H1 (cell line): ENCODE results near the gene MMP24. TPM values are rescaled to one million over a fixed set of nuclear protein-coding genes. Genes with fewer than 3 reads are reported as not detected.
A peak's percentile ranks its signal among the peaks of the same experiment; 100 is the strongest.

Experiments used
- CTCF ChIA-PET: fragments of 300-600 bp; sonication (Branson Sonifier 250); formaldehyde crosslinking; loops from one replicate; lab custom pipeline; 2021; ENCODE audit not compliant: partially characterized antibody; lab: Charles Lee
- POLR2A ChIA-PET: fragments of 300-600 bp; sonication (Branson Sonifier 250); formaldehyde crosslinking; loops from one replicate; lab custom pipeline; 2021; ENCODE audit warnings: inconsistent platforms; ENCODE audit not compliant: partially characterized antibody; lab: Charles Lee
- DNase-seq, 2 experiments: peaks; one replicate each; pipeline versions ENCODE4 v3.0.0 to v3.0.0-alpha.2; 2010 to 2022; ENCODE audit warnings: low spot score in 2 of 2, low read depth in 1 of 2, mixed read lengths in 1 of 2
- FAIRE-seq: peaks from 2 replicates; lab custom pipeline; 2011; peaks lifted over from hg19 to GRCh38; lab: Jason Lieb, UNC
- H2AFZ ChIP-seq: 2 replicates; pipeline ENCODE4 v1.8.1; 2012; ENCODE audit warnings: low read length, inconsistent platforms
- H2AK5ac ChIP-seq: 2 replicates; pipeline ENCODE4 v1.6.1; 2013; ENCODE audit warnings: low read depth, low read length
- H2BK120ac ChIP-seq: replicated peaks from 2 replicates; pipeline ENCODE3; 2013; ENCODE audit warnings: low read depth, low read length, inconsistent platforms
- H2BK12ac ChIP-seq: 2 replicates; pipeline ENCODE4 v1.6.1; 2013; ENCODE audit warnings: low read depth, low read length
- H2BK15ac ChIP-seq: 2 replicates; pipeline ENCODE4 v1.6.1; 2013; ENCODE audit warnings: low read length
- H2BK20ac ChIP-seq: 2 replicates; pipeline ENCODE4 v1.6.1; 2013; ENCODE audit warnings: low read length
- H2BK5ac ChIP-seq: 2 replicates; pipeline ENCODE4 v1.6.1; 2013; ENCODE audit warnings: low read depth, low read length
- H3K14ac ChIP-seq: 2 replicates; pipeline ENCODE4 v1.6.1; 2013; ENCODE audit warnings: inconsistent platforms; ENCODE audit not compliant: insufficient read length
- H3K18ac ChIP-seq: 2 replicates; pipeline ENCODE4 v1.6.1; 2013; ENCODE audit warnings: low read length; ENCODE audit errors: extremely low read depth
- H3K23ac ChIP-seq: 2 replicates; pipeline ENCODE4 v1.6.1; 2013; ENCODE audit warnings: inconsistent platforms; ENCODE audit not compliant: insufficient read length
- H3K23me2 ChIP-seq: 2 replicates; pipeline ENCODE4 v1.6.1; 2013; ENCODE audit warnings: low read depth, low read length
- H3K27ac ChIP-seq: 2 replicates; pipeline ENCODE4 v1.6.1; 2011; ENCODE audit warnings: low read depth, low read length, inconsistent platforms
- H3K27me3 ChIP-seq, 4 experiments: replicated peaks in 1 of 4; 1 replicate in 1 of 4; 2 replicates in 3 of 4; pipeline versions ENCODE4 v1.6.1 to v1.8.1; 2011 to 2013; ENCODE audit warnings: low read length in 3 of 4, mild to moderate bottlenecking in 3 of 4, inconsistent platforms in 2 of 4, mixed read lengths in 2 of 4, moderate library complexity in 1 of 4; ENCODE audit not compliant: control insufficient read depth in 3 of 4, insufficient read depth in 3 of 4; ENCODE audit errors: extremely low read depth in 1 of 4
- H3K36me3 ChIP-seq, 4 experiments: 2 replicates each; pipeline versions ENCODE4 v1.6.1 to v1.8.1; 2011 to 2013; ENCODE audit warnings: mild to moderate bottlenecking in 4 of 4, low read length in 3 of 4, moderate library complexity in 2 of 4, control low read depth in 1 of 4, inconsistent platforms in 1 of 4; ENCODE audit not compliant: insufficient read depth in 4 of 4, control insufficient read depth in 2 of 4
- H3K4ac ChIP-seq: replicated peaks from 2 replicates; pipeline ENCODE3; 2013; ENCODE audit warnings: low read length, low read depth, mixed read lengths, inconsistent platforms; ENCODE audit not compliant: insufficient read length
- H3K4me1 ChIP-seq, 4 experiments: replicated peaks in 1 of 4; 1 replicate in 1 of 4; 2 replicates in 3 of 4; pipeline versions ENCODE4 v1.6.1 to v1.8.1; 2011 to 2013; ENCODE audit warnings: low read length in 3 of 4, inconsistent platforms in 2 of 4, mixed read lengths in 1 of 4; ENCODE audit not compliant: insufficient read depth in 4 of 4, control insufficient read depth in 3 of 4
- H3K4me2 ChIP-seq, 2 experiments: 2 replicates each; pipeline versions ENCODE4 v1.6.1 to v1.8.1; 2011 to 2013; ENCODE audit warnings: low read depth in 2 of 2, low read length in 2 of 2, control low read depth in 1 of 2, inconsistent platforms in 1 of 2, mild to moderate bottlenecking in 1 of 2; ENCODE audit not compliant: insufficient read depth in 1 of 2
- H3K4me3 ChIP-seq, 4 experiments: fragments of 200-600, 300-600 bp in 1 of 4; sonication (generic), shearing (Covaris generic), sonication (Bioruptor Twin) in 1 of 4; 2 replicates each; pipeline versions ENCODE4 v1.5.1 to v1.8.1; 2011 to 2016; ENCODE audit warnings: low read length in 4 of 4, low read depth in 3 of 4, control low read depth in 2 of 4, inconsistent platforms in 2 of 4, mild to moderate bottlenecking in 2 of 4, mixed read lengths in 1 of 4, moderate library complexity in 1 of 4; ENCODE audit not compliant: insufficient read depth in 2 of 4; ENCODE audit errors: extremely low read depth in 1 of 4
- H3K56ac ChIP-seq: replicated peaks from 2 replicates; pipeline ENCODE3; 2013; ENCODE audit warnings: low read depth, mild to moderate bottlenecking, mixed read lengths, low read length, inconsistent platforms; ENCODE audit not compliant: insufficient read length
- H3K79me1 ChIP-seq: 2 replicates; pipeline ENCODE4 v1.6.1; 2013; ENCODE audit warnings: low read depth, low read length, control low read depth
- H3K79me2 ChIP-seq, 2 experiments: 2 replicates each; pipeline versions ENCODE4 v1.6.1 to v1.8.1; 2012 to 2013; ENCODE audit warnings: low read length in 2 of 2, mild to moderate bottlenecking in 2 of 2, inconsistent platforms in 1 of 2; ENCODE audit not compliant: insufficient read depth in 2 of 2, control insufficient read depth in 1 of 2
- H3K9ac ChIP-seq, 4 experiments: replicated peaks in 1 of 4; 1 replicate in 1 of 4; 2 replicates in 3 of 4; pipeline versions ENCODE4 v1.6.1 to v1.8.1; 2011 to 2013; ENCODE audit warnings: low read depth in 3 of 4, low read length in 3 of 4, control low read depth in 2 of 4, mild to moderate bottlenecking in 2 of 4, moderate library complexity in 2 of 4, inconsistent platforms in 1 of 4; ENCODE audit errors: extremely low read depth in 1 of 4
- H3K9me3 ChIP-seq, 2 experiments: 2 replicates each; pipeline versions ENCODE4 v1.6.1 to v1.8.1; 2012 to 2013; ENCODE audit warnings: mild to moderate bottlenecking in 2 of 2, moderate library complexity in 2 of 2, control low read depth in 1 of 2, inconsistent platforms in 1 of 2, low read depth in 1 of 2, low read length in 1 of 2, mixed read lengths in 1 of 2; ENCODE audit not compliant: insufficient read depth in 2 of 2
- H4K20me1 ChIP-seq, 2 experiments: replicated peaks in 1 of 2; 2 replicates each; pipeline versions ENCODE3 to v1.8.1; 2011 to 2013; ENCODE audit warnings: inconsistent platforms in 2 of 2, low read length in 2 of 2, mild to moderate bottlenecking in 1 of 2; ENCODE audit not compliant: insufficient read depth in 2 of 2, control insufficient read depth in 1 of 2
- H4K5ac ChIP-seq: 2 replicates; pipeline ENCODE4 v1.6.1; 2013; ENCODE audit warnings: low read length, low read depth, mixed read lengths, inconsistent platforms; ENCODE audit not compliant: insufficient read length
- H4K8ac ChIP-seq: 2 replicates; pipeline ENCODE4 v1.8.0; 2013; ENCODE audit warnings: mild to moderate bottlenecking, moderate library complexity, low read length, inconsistent platforms; ENCODE audit not compliant: insufficient read depth; ENCODE audit errors: extremely low read depth
- H4K91ac ChIP-seq: replicated peaks from 2 replicates; pipeline ENCODE3; 2013; ENCODE audit warnings: low read length, mixed read lengths, inconsistent platforms; ENCODE audit not compliant: insufficient read length
- CTBP2 ChIP-seq: IDR thresholded peaks from 2 replicates; pipeline ENCODE4 v1.7.0; 2011; ENCODE audit warnings: borderline replicate concordance, mild to moderate bottlenecking, moderate library complexity, mixed read lengths, low read length; ENCODE audit not compliant: insufficient read depth, insufficient read length
- FOSL1 ChIP-seq: IDR thresholded peaks from 2 replicates; pipeline ENCODE4 v1.6.1; 2011; ENCODE audit warnings: mild to moderate bottlenecking, low read depth, low read length, moderate library complexity; ENCODE audit not compliant: insufficient read depth
- POLR2A ChIP-seq, 2 experiments: IDR thresholded peaks; 1 replicate in 1 of 2; 2 replicates in 1 of 2; pipeline ENCODE4 v1.6.1; 2011; ENCODE audit warnings: low read depth in 2 of 2, low read length in 2 of 2, mild to moderate bottlenecking in 2 of 2; ENCODE audit errors: control extremely low read depth in 1 of 2
- POLR2AphosphoS5 ChIP-seq: IDR thresholded peaks from 2 replicates; pipeline ENCODE4 v1.6.1; 2011; ENCODE audit warnings: low read depth, low read length
- ZNF274 ChIP-seq: IDR thresholded peaks from 2 replicates; pipeline ENCODE4 v1.7.0; 2012; ENCODE audit warnings: low read length, borderline replicate concordance; ENCODE audit errors: extremely low read depth
- WGBS, 2 experiments: shearing (Covaris generic) in 1 of 2; methylation state at CpG; one replicate each; pipeline versions ENCODE4 v1.1.6 to v1.1.7; 2013 to 2015; ENCODE audit warnings: low lambda C conversion rate in 2 of 2, mixed read lengths in 2 of 2, inconsistent platforms in 1 of 2, low coverage in 1 of 2, missing lambda C conversion rate in 1 of 2; ENCODE audit not compliant: insufficient replicate concordance in 2 of 2, insufficient coverage in 1 of 2, insufficient read length in 1 of 2; ENCODE audit errors: extremely low coverage in 1 of 2, missing lambda C conversion rate in 1 of 2; 5-methylcytosine and 5-hydroxymethylcytosine counted together
- polyA plus RNA-seq, 7 experiments: library from polyadenylated mRNA; depleted of rRNA in 3 of 7; stranded (reverse) in 5 of 7; unstranded in 2 of 7; fragments of >200 nt in 5 of 7; fragments of 200-250 nt in 2 of 7; gene quantifications; 1 replicate in 5 of 7; 2 replicates in 1 of 7; 4 replicates in 1 of 7; pipeline versions ENCODE4 v1.2.1 to v1.2.3, GENCODE V29; 2011 to 2013; ENCODE audit warnings: missing spikeins in 2 of 7, mixed read lengths in 2 of 7
- total RNA-seq: library from RNA; stranded (reverse); fragmentation: NEBNext Ultra II Directional; extraction: Animal tissue kit (Norgen Biotek cat#: 25700); gene quantifications from 2 replicates; pipeline ENCODE4 v1.2.1, GENCODE V29; 2021

Gene MMP24
- total and polyA plus RNA-seq, 2 of the 8 experiments (the other 6 are each of a cell fraction or from before 2014, with no cell fraction given) = 18.8 to 21.4 TPM

- H3K4me1 ChIP-seq = no peaks in the 10 kb centered on the region; a peak in 2 of 7 replicates
- no peaks in the 10 kb centered on the region for H3K79me2 ChIP-seq
- DNase-seq = no peak
- FAIRE-seq = no peak
- no peak within 1 kb of the TSS for H3K9ac ChIP-seq
- no peak within 1 kb of the TSS for H3K27ac ChIP-seq
- no peak within 1 kb of the TSS for H3K56ac ChIP-seq
- H2AFZ ChIP-seq = peak within 1 kb of the TSS; percentile 26; the same call in 1 of the 2 replicates
- no peaks in the 10 kb centered on the region for H3K36me3 ChIP-seq
- no peaks in the 10 kb centered on the region for H3K27me3 ChIP-seq
- no peak within 1 kb of the TSS for H4K5ac ChIP-seq
- ChIA-PET POLR2A (interaction anchor here (5.7 kb wide), 1 partner anchor 13 kb away, joined by 39 read pairs; the partner anchor contains the start of gene MMP24OS), CTCF (interaction anchor here (0.5 to 11.5 kb wide), 3 partner anchors 12 to 16 kb away, joined by 3 to 130 read pairs (median 4); no protein-coding TSS in a partner anchor)
- no peak within 1 kb of the TSS for H3K4me3 ChIP-seq
- no peak within 1 kb of the TSS for H2BK120ac ChIP-seq
- H3K9me3 ChIP-seq = no peaks in the 10 kb centered on the region
- no peak within 1 kb of the TSS for H3K4ac ChIP-seq
- no peak within 1 kb of the TSS for H2BK5ac ChIP-seq
- H3K23me2 ChIP-seq = no peaks in the 10 kb centered on the region
- H2BK20ac ChIP-seq = no peak within 1 kb of the TSS
- H3K4me2 ChIP-seq = no peak within 1 kb of the TSS
- H2BK12ac ChIP-seq = no peak within 1 kb of the TSS
- no peak within 1 kb of the TSS for H3K23ac ChIP-seq
- H4K8ac ChIP-seq = peak within 1 kb of the TSS; percentile 92
- H3K79me1 ChIP-seq = no peaks in the 10 kb centered on the region
- H3K18ac ChIP-seq = no peak within 1 kb of the TSS
- H3K14ac ChIP-seq = no peak within 1 kb of the TSS
- 92% methylated on average over 38 of the region's 40 CpGs; no CpG with 5 or more reads in 1 of the 2 experiments for WGBS, 2 experiments
- no peaks in the 10 kb centered on the region for H4K20me1 ChIP-seq
- H2AK5ac ChIP-seq = no peak within 1 kb of the TSS
- H2BK15ac ChIP-seq = no peak within 1 kb of the TSS
- H4K91ac ChIP-seq = no peak within 1 kb of the TSS
- TF ChIP-seq ZNF274 (no peak), POLR2AphosphoS5 (no peak), POLR2A (IDR thresholded peaks at IDR 0.05; ENCODE audit: control extremely low read depth in 1 of 2, low read depth in 2 of 2, low read length in 2 of 2) (no peak), FOSL1 (no peak), CTBP2 (no peak)
These were observed 65.4 kb downstream of the MMP24 start, which contains the start of gene FAM83C for GRCh38 chr20:35291654-35292503. Gene FAM83C, minus strand, starts transcription at chr20:35292425. Its CDS starts 121 bp downstream, at chr20:35292304.
